Right lobe of liver (tissue), 6 donors: Measurements from ENCODE around the gene MASTL. TPM values are rescaled to one million over a fixed set of nuclear protein-coding genes. Genes with fewer than 3 reads are reported as not detected.

Experiments used
- ATAC-seq, 4 donors: fragments of 200-7000 bp; cut with Tn5 transposase; one replicate each; pipeline ENCODE4 v1.9.1; 2020; ENCODE audit warnings: mild to moderate bottlenecking in 4 of 4, moderate library complexity in 4 of 4
- DNase-seq, 3 donors: peaks; one replicate each; pipeline ENCODE4 v3.0.0-alpha.2; 2020
- H3K27ac ChIP-seq, 3 donors: fragments of 200-600 bp; one replicate each; pipeline ENCODE4 v1.8.0; 2022
- H3K27me3 ChIP-seq, 2 donors: fragments of 200-600 bp; one replicate each; pipeline ENCODE4 v1.8.0; 2022
- H3K36me3 ChIP-seq, 4 donors: fragments of 200-600 bp; sonication (generic) in 1 of 4; one replicate each; pipeline versions ENCODE4 v1.5.1 to v1.8.0; 2017 to 2022; ENCODE audit warnings: control low read depth in 1 of 4
- H3K4me1 ChIP-seq, 4 donors: fragments of 200-600 bp; sonication (generic) in 1 of 4; one replicate each; pipeline versions ENCODE4 v1.5.1 to v1.8.0; 2017 to 2022; ENCODE audit warnings: control low read depth in 1 of 4
- H3K4me3 ChIP-seq, 3 donors: fragments of 200-600 bp; one replicate each; pipeline ENCODE4 v1.8.0; 2022
- H3K9me3 ChIP-seq, 4 donors: fragments of 200-600 bp; sonication (generic) in 1 of 4; one replicate each; pipeline versions ENCODE4 v1.5.1 to v1.8.0; 2017 to 2022; ENCODE audit warnings: control low read depth in 1 of 4
- POLR2A ChIP-seq: fragments of 450-650 bp; IDR thresholded peaks from one replicate; pipeline ENCODE4 v1.6.1; 2017; ENCODE audit warnings: antibody characterized with exemption, mild to moderate bottlenecking
- WGBS: methylation state at CpG from one replicate; pipeline ENCODE4 v1.1.6; 2018; ENCODE audit warnings: low coverage, low lambda C conversion rate; ENCODE audit not compliant: insufficient coverage; ENCODE audit errors: missing lambda C conversion rate; 5-methylcytosine and 5-hydroxymethylcytosine counted together
- intact Hi-C, 2 donors: fragments of 100-400 bp; cut with DNase I; formaldehyde crosslinking; loops; one replicate each; pipeline versions ENCODE4 v1.11.2 to v1.14.1; 2022
- total RNA-seq, 6 experiments: library from RNA; depleted of rRNA in 2 of 6; stranded (reverse); fragments of >200 nt in 2 of 6; fragmentation: NEBNext Ultra II Directional in 3 of 6; extraction: Animal tissue kit (Norgen Biotek cat#: 25700) in 3 of 6; gene quantifications; one replicate each; pipeline versions ENCODE4 v1.1.0 to v1.2.4, GENCODE V29; 2016 to 2023
- TF ChIP-seq, protein P1 (sequence below), 4 donors: fragments of 200-600 bp in 3 of 4; fragments of 450-650 bp in 1 of 4; IDR thresholded peaks; one replicate each; pipeline versions ENCODE4 v1.5.1 to v1.8.0; 2016 to 2022; ENCODE audit warnings: antibody characterized with exemption in 4 of 4, mild to moderate bottlenecking in 2 of 4
- donor health status: DM: no; HTN: yes; CAD: no.
- donor health status: DM: no; HTN: no; CAD: no.
- donor health status: DM: no; HTN: no; CAD: no.
- donor health status: DM: no; HTN: yes; CAD: no.
- donor health status: DM: no; HTN: yes; CAD: no.

The MASTL gene
- total RNA-seq, 6 experiments from 2014 or later = 1.8 to 3.7 (median 2.8) TPM

DNA sequence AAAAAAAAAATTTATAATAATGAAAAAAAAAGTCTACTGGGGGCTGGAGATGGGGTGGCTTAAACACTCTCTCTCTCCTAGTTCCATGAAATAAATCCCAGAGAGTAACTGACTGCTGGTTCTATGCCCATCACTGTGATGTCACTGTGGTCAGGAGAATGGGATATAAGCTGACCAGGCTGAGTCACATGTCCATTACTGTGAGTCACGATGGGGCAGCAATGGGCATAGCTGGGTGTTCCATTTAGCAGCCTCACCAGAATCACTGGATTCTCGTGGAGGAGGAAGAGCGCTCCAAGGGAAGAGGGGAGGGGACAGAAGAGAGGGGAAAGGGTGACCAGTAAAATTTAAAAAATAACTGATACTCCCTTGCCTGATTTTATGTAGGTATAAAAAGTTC lies 37.1 kb downstream of the MASTL start:
- H3K27ac ChIP-seq = no peak overlapping the region
- H3K4me3 ChIP-seq = no peak overlapping the region
- intact Hi-C loops = no loop called here
- H3K27me3 ChIP-seq = no peaks in the 10 kb centered on the region
- no peak for TF ChIP-seq POLR2A
- TF ChIP-seq, protein P1, sequence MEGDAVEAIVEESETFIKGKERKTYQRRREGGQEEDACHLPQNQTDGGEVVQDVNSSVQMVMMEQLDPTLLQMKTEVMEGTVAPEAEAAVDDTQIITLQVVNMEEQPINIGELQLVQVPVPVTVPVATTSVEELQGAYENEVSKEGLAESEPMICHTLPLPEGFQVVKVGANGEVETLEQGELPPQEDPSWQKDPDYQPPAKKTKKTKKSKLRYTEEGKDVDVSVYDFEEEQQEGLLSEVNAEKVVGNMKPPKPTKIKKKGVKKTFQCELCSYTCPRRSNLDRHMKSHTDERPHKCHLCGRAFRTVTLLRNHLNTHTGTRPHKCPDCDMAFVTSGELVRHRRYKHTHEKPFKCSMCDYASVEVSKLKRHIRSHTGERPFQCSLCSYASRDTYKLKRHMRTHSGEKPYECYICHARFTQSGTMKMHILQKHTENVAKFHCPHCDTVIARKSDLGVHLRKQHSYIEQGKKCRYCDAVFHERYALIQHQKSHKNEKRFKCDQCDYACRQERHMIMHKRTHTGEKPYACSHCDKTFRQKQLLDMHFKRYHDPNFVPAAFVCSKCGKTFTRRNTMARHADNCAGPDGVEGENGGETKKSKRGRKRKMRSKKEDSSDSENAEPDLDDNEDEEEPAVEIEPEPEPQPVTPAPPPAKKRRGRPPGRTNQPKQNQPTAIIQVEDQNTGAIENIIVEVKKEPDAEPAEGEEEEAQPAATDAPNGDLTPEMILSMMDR (IDR thresholded peaks at IDR 0.05) = no peak
- peak in 3 of 4 donors; percentile 33 to 89 (median 55) for ATAC-seq
- WGBS = 54% methylated on average over 3 of the region's 3 CpGs
- DNase-seq = no peak
- peaks cover 0 to 20% (median 11%) of the 10 kb centered on the region in 4 donors for H3K36me3 ChIP-seq
- H3K4me1 ChIP-seq = no peaks in the 10 kb centered on the region
- no peaks in the 10 kb centered on the region for H3K9me3 ChIP-seq

DNA sequence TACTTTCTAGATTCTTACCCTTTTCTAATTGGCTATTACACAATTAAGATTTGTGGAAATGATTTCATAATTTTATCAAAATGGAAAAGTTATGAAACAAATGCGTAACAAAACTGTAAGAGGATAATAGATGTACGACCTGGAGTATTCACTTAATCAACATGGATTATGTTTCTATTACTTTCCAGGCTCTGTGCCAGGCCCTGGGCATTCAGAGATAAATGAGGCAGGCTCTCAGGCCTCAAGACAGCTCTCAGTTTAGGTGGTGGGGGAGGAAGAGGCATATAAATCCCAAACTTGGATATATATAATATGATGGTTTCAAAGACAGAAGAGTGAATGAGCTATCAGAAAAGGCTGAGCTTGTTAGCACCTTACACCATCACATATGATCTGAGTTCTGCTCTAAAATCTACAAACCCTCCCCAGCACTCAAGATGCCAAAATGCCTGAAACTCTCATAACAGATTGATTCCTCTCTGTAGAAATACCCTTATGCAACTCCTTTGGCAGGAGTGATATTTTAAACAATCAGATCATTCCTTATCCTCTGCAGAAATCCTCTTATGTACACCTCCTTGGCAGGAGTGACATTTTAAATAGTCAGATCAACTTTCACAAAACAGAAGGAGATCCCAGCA lies 42.9 kb downstream of the MASTL start:
- ATAC-seq (no peak), DNase-seq (no peak)
- H3K4me3 ChIP-seq = no peak overlapping the region
- no peak overlapping the region for H3K27ac ChIP-seq
- H3K27me3 ChIP-seq = no peaks in the 10 kb centered on the region
- H3K9me3 ChIP-seq = no peaks in the 10 kb centered on the region
- WGBS = 50% methylated on average over 2 of the region's 2 CpGs
- intact Hi-C loops = no loop called here
- H3K4me1 ChIP-seq = no peaks in the 10 kb centered on the region
- no peak for TF ChIP-seq POLR2A
- TF ChIP-seq, protein P1 (IDR thresholded peaks at IDR 0.05) = no peak
- H3K36me3 ChIP-seq = peaks cover 0 to 55% (median 31%) of the 10 kb centered on the region in 4 donors

DNA sequence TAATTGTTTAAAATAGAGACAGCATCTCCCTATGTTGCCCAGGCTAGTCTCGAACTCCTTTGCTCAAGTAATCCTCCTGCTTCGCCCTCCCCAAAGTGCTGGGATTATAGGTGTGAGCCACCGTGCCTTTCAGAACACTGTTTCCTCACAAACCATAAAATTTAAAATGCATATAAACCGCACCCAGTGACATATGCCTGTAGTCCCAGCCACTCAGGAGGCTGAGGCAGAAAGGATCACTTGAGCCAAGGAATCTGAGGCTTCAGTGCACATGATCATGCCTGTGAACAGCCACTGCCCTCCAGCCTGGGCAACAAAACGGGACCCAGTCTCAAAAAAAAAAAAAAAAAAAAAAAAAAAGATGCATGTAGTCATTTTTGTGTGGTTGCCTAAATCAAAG lies 48.7 kb downstream of the MASTL start:
- H3K36me3 ChIP-seq = peaks cover 11 to 82% (median 49%) of the 10 kb centered on the region in 4 donors

DNA sequence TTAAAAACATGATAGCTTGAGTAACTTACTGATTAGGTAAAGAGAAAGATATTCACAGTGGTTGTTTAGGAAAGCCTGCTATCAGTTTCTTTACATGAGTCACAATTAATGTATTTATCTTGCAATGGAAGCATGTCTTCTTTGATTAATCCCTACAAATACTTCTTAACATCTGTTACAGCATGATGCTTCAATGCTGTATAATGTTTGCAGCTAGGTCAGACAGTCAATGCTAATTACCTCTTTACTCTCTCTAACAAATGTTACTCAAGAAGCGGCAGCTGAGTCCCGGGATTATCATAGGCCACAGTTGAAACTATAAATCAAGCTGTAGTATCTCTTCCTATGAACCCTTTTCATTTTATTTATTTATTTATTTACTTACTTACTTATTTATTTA lies 52.2 kb downstream of the MASTL start:
- ATAC-seq = no peak

More for the DNA sequence above, 48.7 kb downstream of the MASTL start:
- WGBS = 75% methylated on average over 4 of the region's 5 CpGs
- TF ChIP-seq POLR2A = no peak
- TF ChIP-seq, protein P1 (IDR thresholded peaks at IDR 0.05) = no peak
- intact Hi-C loops = no loop called here
- no peaks in the 10 kb centered on the region for H3K27me3 ChIP-seq
- no peak overlapping the region for H3K27ac ChIP-seq
- ATAC-seq = no peak
- H3K9me3 ChIP-seq = no peaks in the 10 kb centered on the region
- no peak overlapping the region for H3K4me3 ChIP-seq
- no peaks in the 10 kb centered on the region for H3K4me1 ChIP-seq
- DNase-seq = no peak

More for the DNA sequence above, 52.2 kb downstream of the MASTL start:
- H3K27me3 ChIP-seq = no peaks in the 10 kb centered on the region
- TF ChIP-seq POLR2A = no peak
- TF ChIP-seq, protein P1 (IDR thresholded peaks at IDR 0.05) = no peak
- peaks cover 19 to 98% (median 57%) of the 10 kb centered on the region in 4 donors for H3K36me3 ChIP-seq
- 95% methylated on average over 2 of the region's 2 CpGs for WGBS
- H3K4me3 ChIP-seq = no peak overlapping the region
- no peaks in the 10 kb centered on the region for H3K4me1 ChIP-seq
- DNase-seq = no peak
- intact Hi-C loops = no loop called here
- no peaks in the 10 kb centered on the region for H3K9me3 ChIP-seq
- no peak overlapping the region for H3K27ac ChIP-seq
